ENCODE data around the gene TMEM179. TPM values are rescaled to one million over a fixed set of nuclear protein-coding genes. Genes with fewer than 3 reads are reported as not detected.
"Not testable (repeated sequence)": the region's sequence is repeated elsewhere in the genome, so short reads cannot be mapped to it uniquely, and the experiment has no call there.

The TMEM179 gene
- total and polyA plus RNA-seq, 4 donors: 0.08 to 0.12 (median 0.10) TPM; not detected in 1

DNA sequence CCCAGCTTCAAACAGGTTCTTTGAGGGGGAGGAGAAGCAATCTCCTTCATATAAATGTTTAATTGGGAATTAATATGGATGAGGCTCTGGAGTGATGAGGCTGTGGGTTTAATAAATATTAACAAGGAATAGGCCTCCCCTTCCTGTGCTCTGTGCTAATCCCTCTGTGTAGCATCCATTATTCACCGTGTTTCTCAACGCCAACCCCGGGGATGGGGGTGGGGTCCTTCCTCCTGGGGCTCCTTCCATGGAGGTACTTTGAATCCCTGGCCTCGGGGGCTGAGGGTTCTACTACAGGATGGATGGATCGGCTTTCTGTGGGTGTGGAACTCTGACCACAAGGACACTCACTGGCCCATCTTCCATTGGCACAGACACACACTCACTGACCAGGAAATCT, 34.9 kb upstream of the TMEM179 start:
- H3K9ac ChIP-seq (ENCODE audit: insufficient read depth in 1 of 2, low read length in 2 of 2): no peak overlapping the region
- H3K36me3 ChIP-seq (ENCODE audit: control insufficient read depth in 4 of 4, insufficient read depth in 4 of 4, low read length in 4 of 4): no peaks in the 10 kb centered on the region
- no peak overlapping the region for H3K27ac ChIP-seq (ENCODE audit: low read depth in 1 of 2, low read length in 1 of 2)
- no peak for ATAC-seq (ENCODE audit: insufficient read depth, low FRiP score)
- TF ChIP-seq, protein P1, sequence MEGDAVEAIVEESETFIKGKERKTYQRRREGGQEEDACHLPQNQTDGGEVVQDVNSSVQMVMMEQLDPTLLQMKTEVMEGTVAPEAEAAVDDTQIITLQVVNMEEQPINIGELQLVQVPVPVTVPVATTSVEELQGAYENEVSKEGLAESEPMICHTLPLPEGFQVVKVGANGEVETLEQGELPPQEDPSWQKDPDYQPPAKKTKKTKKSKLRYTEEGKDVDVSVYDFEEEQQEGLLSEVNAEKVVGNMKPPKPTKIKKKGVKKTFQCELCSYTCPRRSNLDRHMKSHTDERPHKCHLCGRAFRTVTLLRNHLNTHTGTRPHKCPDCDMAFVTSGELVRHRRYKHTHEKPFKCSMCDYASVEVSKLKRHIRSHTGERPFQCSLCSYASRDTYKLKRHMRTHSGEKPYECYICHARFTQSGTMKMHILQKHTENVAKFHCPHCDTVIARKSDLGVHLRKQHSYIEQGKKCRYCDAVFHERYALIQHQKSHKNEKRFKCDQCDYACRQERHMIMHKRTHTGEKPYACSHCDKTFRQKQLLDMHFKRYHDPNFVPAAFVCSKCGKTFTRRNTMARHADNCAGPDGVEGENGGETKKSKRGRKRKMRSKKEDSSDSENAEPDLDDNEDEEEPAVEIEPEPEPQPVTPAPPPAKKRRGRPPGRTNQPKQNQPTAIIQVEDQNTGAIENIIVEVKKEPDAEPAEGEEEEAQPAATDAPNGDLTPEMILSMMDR (IDR thresholded peaks at IDR 0.05; ENCODE audit: control extremely low read depth, extremely low read depth): no peak
- H3K4me3 ChIP-seq: no peak overlapping the region
- peaks cover 0 to 11% (median 0%) of the 10 kb centered on the region in 3 donors for H3K27me3 ChIP-seq (ENCODE audit: control insufficient read depth in 3 of 3, insufficient read depth in 3 of 3, low read length in 2 of 3)
- DNase-seq: no peak
- H3K4me1 ChIP-seq (ENCODE audit: control insufficient read depth in 5 of 5, insufficient read depth in 5 of 5, low read length in 5 of 5): peaks cover 0 to 5% (median 0%) of the 10 kb centered on the region in 5 donors
- H3K9me3 ChIP-seq (ENCODE audit: control insufficient read depth in 4 of 4, insufficient read depth in 3 of 4, low read length in 3 of 4): no peaks in the 10 kb centered on the region
- WGBS, 2 donors: 51 to 60% methylated on average over 5 of the region's 5 CpGs

DNA sequence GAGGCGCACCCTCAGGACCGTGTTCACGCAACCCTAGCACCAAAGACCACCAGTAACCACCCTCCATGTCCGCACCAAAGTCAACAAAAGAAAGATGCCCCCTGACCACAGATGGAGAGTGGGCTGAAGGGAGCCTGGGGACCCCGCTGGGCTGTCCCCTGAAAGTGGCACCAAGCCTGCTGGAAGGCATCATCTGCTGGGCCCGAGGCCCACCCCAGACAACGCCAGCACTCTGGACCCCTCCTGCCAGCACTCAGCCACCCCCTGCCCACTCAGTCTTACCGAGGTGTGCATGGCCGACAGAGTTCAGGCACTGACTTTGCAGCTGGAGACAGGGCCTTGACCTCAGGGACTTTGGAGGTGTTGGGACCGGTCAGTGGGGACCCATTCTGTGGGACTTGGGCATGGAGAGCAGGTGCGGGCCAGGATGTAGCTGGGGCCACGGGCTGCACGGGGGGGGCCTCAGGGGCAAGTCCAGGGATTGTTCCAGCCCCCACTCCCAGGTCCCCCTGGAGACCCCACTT, 34.4 kb upstream of the TMEM179 start:
- Histone ChIP-seq H3K4me1 (ENCODE audit: control insufficient read depth in 5 of 5, insufficient read depth in 5 of 5, low read length in 5 of 5) (peaks cover 0 to 5% (median 0%) of the 10 kb centered on the region in 5 donors), H3K36me3 (ENCODE audit: control insufficient read depth in 4 of 4, insufficient read depth in 4 of 4, low read length in 4 of 4) (no peaks in the 10 kb centered on the region), H3K27ac (ENCODE audit: low read depth in 1 of 2, low read length in 1 of 2) (no peak overlapping the region), H3K9ac (ENCODE audit: insufficient read depth in 1 of 2, low read length in 2 of 2) (no peak overlapping the region), H3K4me3 (no peak overlapping the region), H3K27me3 (ENCODE audit: control insufficient read depth in 3 of 3, insufficient read depth in 3 of 3, low read length in 2 of 3) (peaks cover 0 to 11% (median 0%) of the 10 kb centered on the region in 3 donors), H3K9me3 (ENCODE audit: control insufficient read depth in 4 of 4, insufficient read depth in 3 of 4, low read length in 3 of 4) (no peaks in the 10 kb centered on the region)
- DNase-seq (no peak), ATAC-seq (ENCODE audit: insufficient read depth, low FRiP score) (no peak)
- TF ChIP-seq, protein P1 (IDR thresholded peaks at IDR 0.05; ENCODE audit: control extremely low read depth, extremely low read depth): no peak
- 76 to 86% methylated on average over 12 to 13 of the region's 13 CpGs for WGBS, 2 donors

DNA sequence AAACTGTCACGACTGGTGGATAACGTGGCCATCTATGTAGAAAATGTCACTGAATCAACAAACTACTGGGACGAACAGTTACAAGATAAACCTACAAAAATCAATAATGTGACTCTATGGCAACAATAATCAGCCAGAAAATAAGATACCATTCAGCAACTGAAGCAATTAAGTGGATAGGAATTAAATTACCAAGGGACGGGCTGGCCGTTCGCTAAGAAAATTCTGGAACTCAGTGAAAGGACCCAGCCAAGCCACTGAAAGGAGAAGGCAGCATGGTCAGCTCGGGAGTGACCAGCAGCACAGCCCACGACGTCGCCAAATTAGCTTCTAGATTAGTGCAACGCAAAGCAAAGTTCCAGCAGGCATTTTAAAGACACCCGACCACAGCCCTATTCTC, 33.6 kb upstream of the TMEM179 start:
- peaks cover 0 to 5% (median 0%) of the 10 kb centered on the region in 5 donors for H3K4me1 ChIP-seq (ENCODE audit: control insufficient read depth in 5 of 5, insufficient read depth in 5 of 5, low read length in 5 of 5)
- no peaks in the 10 kb centered on the region for H3K9me3 ChIP-seq (ENCODE audit: control insufficient read depth in 4 of 4, insufficient read depth in 3 of 4, low read length in 3 of 4)
- TF ChIP-seq, protein P1 (IDR thresholded peaks at IDR 0.05; ENCODE audit: control extremely low read depth, extremely low read depth): no peak
- no peak overlapping the region for H3K27ac ChIP-seq (ENCODE audit: low read depth in 1 of 2, low read length in 1 of 2)
- DNase-seq (peak in 1 of 3 donors; percentile 6), ATAC-seq (ENCODE audit: insufficient read depth, low FRiP score) (no peak)
- no peak overlapping the region for H3K9ac ChIP-seq (ENCODE audit: insufficient read depth in 1 of 2, low read length in 2 of 2)
- H3K4me3 ChIP-seq: no peak overlapping the region
- whole genome bisulfite sequencing, 2 donors: 35 to 56% methylated on average over 12 of the region's 12 CpGs
- H3K36me3 ChIP-seq (ENCODE audit: control insufficient read depth in 4 of 4, insufficient read depth in 4 of 4, low read length in 4 of 4): no peaks in the 10 kb centered on the region
- H3K27me3 ChIP-seq (ENCODE audit: control insufficient read depth in 3 of 3, insufficient read depth in 3 of 3, low read length in 2 of 3): peaks cover 0 to 11% (median 0%) of the 10 kb centered on the region in 3 donors

DNA sequence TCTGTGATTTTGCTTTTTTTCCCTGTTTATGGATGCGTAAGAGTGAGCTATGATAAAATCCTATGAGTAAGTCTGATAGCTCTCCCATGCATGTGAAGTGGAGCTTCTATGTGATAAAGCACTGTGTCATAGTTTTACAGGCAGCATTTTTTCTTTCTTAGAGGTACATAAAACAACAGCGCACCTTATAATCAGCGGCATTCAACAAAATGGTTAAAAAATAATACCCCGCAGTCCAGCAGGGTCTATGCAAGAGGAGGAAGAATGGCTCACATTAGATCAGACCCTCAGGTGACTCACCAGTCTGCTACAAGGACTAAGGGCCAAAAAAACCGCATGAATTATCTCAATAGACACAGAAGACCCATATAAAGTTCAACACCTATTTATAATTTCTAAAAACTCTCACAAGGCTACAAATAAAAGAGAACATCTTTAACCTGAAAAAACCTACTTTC, 33.0 kb upstream of the TMEM179 start:
- no peak for ATAC-seq (ENCODE audit: insufficient read depth, low FRiP score)
- Histone ChIP-seq H3K4me3 (no peak overlapping the region), H3K9ac (ENCODE audit: insufficient read depth in 1 of 2, low read length in 2 of 2) (no peak overlapping the region), H3K36me3 (ENCODE audit: control insufficient read depth in 4 of 4, insufficient read depth in 4 of 4, low read length in 4 of 4) (no peaks in the 10 kb centered on the region), H3K27ac (ENCODE audit: low read depth in 1 of 2, low read length in 1 of 2) (no peak overlapping the region), H3K27me3 (ENCODE audit: control insufficient read depth in 3 of 3, insufficient read depth in 3 of 3, low read length in 2 of 3) (peaks cover 0 to 13% (median 0%) of the 10 kb centered on the region in 3 donors), H3K9me3 (ENCODE audit: control insufficient read depth in 4 of 4, insufficient read depth in 3 of 4, low read length in 3 of 4) (no peaks in the 10 kb centered on the region), H3K4me1 (ENCODE audit: control insufficient read depth in 5 of 5, insufficient read depth in 5 of 5, low read length in 5 of 5) (peaks cover 0 to 5% (median 0%) of the 10 kb centered on the region in 5 donors)
- TF ChIP-seq, protein P1 (IDR thresholded peaks at IDR 0.05; ENCODE audit: control extremely low read depth, extremely low read depth): no peak
- no peak for DNase-seq
- 76 to 90% methylated on average over 5 of the region's 5 CpGs for WGBS, 2 donors

DNA sequence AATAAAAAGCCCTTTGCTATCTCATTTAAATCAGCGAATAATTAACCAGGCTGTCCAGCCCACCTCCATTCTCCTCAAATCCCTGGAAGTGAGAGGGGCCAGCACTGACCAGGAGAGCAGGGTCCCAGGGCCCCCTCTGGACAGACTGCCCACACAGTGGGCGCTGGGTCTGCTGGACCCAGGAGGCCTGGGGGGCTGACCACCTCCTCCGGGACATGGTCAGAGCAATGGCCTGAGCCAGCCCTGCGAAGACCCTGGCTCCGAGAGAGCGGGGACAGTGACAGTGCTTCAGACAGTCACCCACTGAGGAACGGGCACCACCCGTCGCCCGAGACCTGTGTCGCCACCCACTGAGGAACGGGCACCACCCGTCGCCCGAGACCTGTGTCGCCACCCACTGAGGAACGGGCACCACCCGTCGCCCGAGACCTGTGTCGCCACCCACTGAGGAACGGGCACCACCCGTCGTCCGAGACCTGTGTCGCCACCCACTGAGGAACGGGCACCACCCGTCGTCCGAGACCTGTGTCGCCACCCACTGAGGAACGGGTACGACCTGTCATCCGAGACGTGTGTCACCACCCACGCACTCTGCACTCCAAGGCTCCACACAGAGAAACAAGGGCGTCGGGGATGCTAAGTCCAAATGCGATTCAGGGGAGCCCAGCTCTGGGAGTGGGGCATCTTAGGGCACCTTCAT, 32.4 kb upstream of the TMEM179 start:
- not testable (repeated sequence) for H3K9ac ChIP-seq (ENCODE audit: insufficient read depth in 1 of 2, low read length in 2 of 2); ATAC-seq (ENCODE audit: insufficient read depth, low FRiP score); H3K27ac ChIP-seq (ENCODE audit: low read depth in 1 of 2, low read length in 1 of 2); DNase-seq; H3K9me3 ChIP-seq (ENCODE audit: control insufficient read depth in 4 of 4, insufficient read depth in 3 of 4, low read length in 3 of 4); H3K36me3 ChIP-seq (ENCODE audit: control insufficient read depth in 4 of 4, insufficient read depth in 4 of 4, low read length in 4 of 4); H3K4me3 ChIP-seq; H3K4me1 ChIP-seq (ENCODE audit: control insufficient read depth in 5 of 5, insufficient read depth in 5 of 5, low read length in 5 of 5)
- peaks cover 0 to 15% (median 0%) of the 10 kb centered on the region in 3 donors for H3K27me3 ChIP-seq (ENCODE audit: control insufficient read depth in 3 of 3, insufficient read depth in 3 of 3, low read length in 2 of 3)
- 87 to 95% methylated on average over 30 to 39 of the region's 39 CpGs for WGBS, 2 donors
